Lower lobe of right lung (tissue), 2 donors: ENCODE measurements around the gene TPGS1. TPM values are rescaled to one million over a fixed set of nuclear protein-coding genes. Genes with fewer than 3 reads are reported as not detected.

Experiments
- ATAC-seq, 2 donors: fragments of 200-7000 bp; cut with Tn5 transposase; one replicate each; pipeline ENCODE4 v1.9.1; 2020 to 2022; ENCODE audit warnings: mild to moderate bottlenecking in 2 of 2, moderate library complexity in 2 of 2
- DNase-seq: peaks from one replicate; pipeline ENCODE4 v3.0.0-alpha.2; 2020
- H3K27ac ChIP-seq: fragments of 200-600 bp; one replicate; pipeline ENCODE4 v1.8.0; 2022
- H3K27me3 ChIP-seq: fragments of 200-600 bp; one replicate; pipeline ENCODE4 v1.8.0; 2022; ENCODE audit warnings: low read depth
- H3K36me3 ChIP-seq: fragments of 200-600 bp; one replicate; pipeline ENCODE4 v1.8.0; 2022; ENCODE audit warnings: mild to moderate bottlenecking
- H3K4me1 ChIP-seq: fragments of 200-600 bp; one replicate; pipeline ENCODE4 v1.8.0; 2022
- H3K4me3 ChIP-seq: fragments of 200-600 bp; one replicate; pipeline ENCODE4 v1.8.0; 2022; ENCODE audit warnings: mild to moderate bottlenecking
- H3K9me3 ChIP-seq: fragments of 200-600 bp; one replicate; pipeline ENCODE4 v1.8.0; 2022
- CTCF ChIP-seq: fragments of 200-600 bp; IDR thresholded peaks from one replicate; pipeline ENCODE4 v1.8.0; 2022; ENCODE audit warnings: antibody characterized with exemption, mild to moderate bottlenecking
- intact Hi-C: fragments of 100-400 bp; cut with DNase I; formaldehyde crosslinking; loops from one replicate; pipeline ENCODE4 v1.11.0; 2022
- total RNA-seq: library from RNA; stranded (reverse); fragmentation: NEBNext Ultra II Directional; extraction: Animal tissue kit (Norgen Biotek cat#: 25700); gene quantifications from one replicate; pipeline ENCODE4 v1.2.1, GENCODE V29; 2021
- donor health status: DM: no; HTN: yes; CAD: no; lungs with severe emphysema.

Gene TPGS1
- total RNA-seq, 1 donor from 2014 or later = 18.8 TPM

- intact Hi-C loops = no loop called here
- ATAC-seq = no peak
- Histone ChIP-seq H3K4me3 (no peak overlapping the region), H3K27me3 (no peaks in the 10 kb centered on the region), H3K36me3 (peaks cover 45% of the 10 kb centered on the region), H3K27ac (peak overlapping the region; percentile 24), H3K9me3 (no peaks in the 10 kb centered on the region), H3K4me1 (peaks cover 26% of the 10 kb centered on the region)
- DNase-seq = no peak
- TF ChIP-seq CTCF = no peak
These were observed 29.0 kb downstream of the TPGS1 start for GRCh38 chr19:536031-536880.

- H3K36me3 ChIP-seq = peaks cover 52% of the 10 kb centered on the region
- TF ChIP-seq CTCF = no peak
- no peak overlapping the region for H3K4me3 ChIP-seq
- H3K4me1 ChIP-seq = peaks cover 26% of the 10 kb centered on the region
- intact Hi-C loops = no loop called here
- no peaks in the 10 kb centered on the region for H3K9me3 ChIP-seq
- H3K27ac ChIP-seq = peak overlapping the region; percentile 24
- ATAC-seq = no peak
- no peaks in the 10 kb centered on the region for H3K27me3 ChIP-seq
- DNase-seq = no peak
These were observed 29.6 kb downstream of the TPGS1 start for GRCh38 chr19:536881-537404.

DNA sequence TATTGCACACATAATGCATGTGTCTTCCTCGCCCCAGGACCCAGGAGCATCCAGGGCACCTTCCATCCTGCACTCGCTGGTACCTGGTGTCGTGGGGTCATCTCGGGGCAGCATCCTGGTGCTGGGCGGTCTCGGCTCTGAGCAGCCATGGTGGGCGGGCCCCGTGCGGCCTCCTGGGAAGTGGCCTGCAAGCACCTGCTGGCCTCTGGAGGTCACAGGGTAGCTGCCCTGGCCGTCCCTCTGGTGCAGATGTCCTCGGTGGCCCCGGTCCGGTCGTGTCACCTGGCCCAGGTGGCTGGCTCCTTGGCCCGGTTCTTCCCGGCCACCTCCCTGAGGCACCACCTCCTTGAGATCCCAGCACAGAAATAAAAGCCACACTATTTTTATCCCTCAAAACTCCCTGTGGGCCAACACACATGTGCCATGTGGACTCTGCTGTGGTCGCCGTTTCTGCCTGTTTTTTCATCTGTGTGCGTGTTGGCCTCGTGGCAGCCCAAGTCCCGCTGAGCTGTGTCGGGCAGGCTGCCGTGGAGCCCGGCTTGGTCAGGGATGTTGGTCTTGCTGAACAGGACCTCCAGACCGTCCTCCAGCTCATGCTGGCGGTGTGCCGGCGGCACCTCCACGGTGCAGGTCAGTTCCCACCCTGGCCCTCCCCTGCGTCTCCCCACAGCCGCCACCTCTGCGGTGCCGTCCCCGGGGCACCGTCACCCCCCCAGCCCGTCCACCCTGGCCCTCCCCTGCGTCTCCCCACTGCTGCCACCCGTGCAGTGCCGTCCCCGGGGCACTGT lies 31.5 kb downstream of the TPGS1 start:
- Histone ChIP-seq H3K27ac (no peak overlapping the region), H3K9me3 (no peaks in the 10 kb centered on the region), H3K27me3 (no peaks in the 10 kb centered on the region), H3K4me1 (peaks cover 16% of the 10 kb centered on the region), H3K4me3 (no peak overlapping the region), H3K36me3 (peaks cover 61% of the 10 kb centered on the region)
- no peak for TF ChIP-seq CTCF
- ATAC-seq (no peak), DNase-seq (no peak)
- intact Hi-C loops = no loop called here

GRCh38 chr19:539429-540030 lies 32.2 kb downstream of the TPGS1 start:
- no peak overlapping the region for H3K27ac ChIP-seq
- TF ChIP-seq CTCF = no peak
- ATAC-seq = no peak
- peaks cover 13% of the 10 kb centered on the region for H3K4me1 ChIP-seq
- no peaks in the 10 kb centered on the region for H3K9me3 ChIP-seq
- H3K27me3 ChIP-seq = no peaks in the 10 kb centered on the region
- no peak overlapping the region for H3K4me3 ChIP-seq
- intact Hi-C loops = no loop called here
- H3K36me3 ChIP-seq = peaks cover 61% of the 10 kb centered on the region
- DNase-seq = no peak

DNA sequence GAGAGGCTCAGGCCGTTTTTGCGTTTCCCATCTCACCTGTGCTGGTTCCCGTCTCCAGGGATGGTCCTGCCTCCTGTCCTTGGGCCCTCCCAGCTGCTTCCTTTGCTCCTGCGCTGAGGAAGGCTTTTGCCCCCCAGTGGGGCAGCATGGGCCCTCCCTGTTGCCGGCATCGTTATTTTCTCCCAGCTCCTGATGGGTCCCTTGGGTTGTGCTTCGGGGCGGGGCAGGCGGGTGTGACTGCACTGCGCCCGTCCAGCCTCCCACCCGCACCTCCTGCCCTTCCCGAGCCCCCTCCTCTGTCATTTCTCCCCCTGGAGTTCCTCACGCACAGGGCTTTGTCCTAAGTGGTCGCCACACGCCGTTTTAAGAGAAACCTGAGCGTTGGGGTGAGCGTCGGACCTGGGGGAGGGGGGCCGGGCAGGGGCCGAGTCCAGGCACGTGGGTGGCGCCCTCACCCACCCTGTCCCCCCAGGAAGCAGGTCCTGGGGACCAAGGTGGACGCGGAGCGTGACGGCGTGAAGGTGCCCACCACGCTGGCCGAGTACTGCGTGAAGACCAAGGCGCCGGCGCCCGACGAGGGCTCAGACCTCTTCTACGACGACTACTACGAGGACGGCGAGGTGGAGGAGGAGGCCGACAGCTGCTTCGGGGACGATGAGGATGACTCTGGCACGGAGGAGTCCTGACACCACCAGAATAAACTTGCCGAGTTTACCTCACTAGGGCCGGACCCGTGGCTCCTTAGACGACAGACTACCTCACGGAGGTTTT lies 33.8 kb downstream of the TPGS1 start:
- TF ChIP-seq CTCF = no peak
- H3K27me3 ChIP-seq = no peaks in the 10 kb centered on the region
- H3K4me1 ChIP-seq = no peaks in the 10 kb centered on the region
- intact Hi-C loops = no loop called here
- no peak overlapping the region for H3K4me3 ChIP-seq
- DNase-seq = peak; percentile 46
- H3K36me3 ChIP-seq = peaks cover 54% of the 10 kb centered on the region
- no peak overlapping the region for H3K27ac ChIP-seq
- H3K9me3 ChIP-seq = no peaks in the 10 kb centered on the region
- ATAC-seq = no peak
